Motor neuron (in vitro differentiated cells): ENCODE results near the gene PTGDR. TPM values are rescaled to one million over a fixed set of nuclear protein-coding genes. Genes with fewer than 3 reads are reported as not detected.

Experiments
- ATAC-seq, 8 experiments: fragments of 200-7000 bp; cut with Tn5 transposase; replicated peaks in 6 of 8; 2 replicates each; pipeline ENCODE4 v1.8.0; 2021; ENCODE audit warnings: mild to moderate bottlenecking in 8 of 8, moderate library complexity in 8 of 8
- H3K27ac ChIP-seq, 2 donors: fragments of 250-450 bp; sonication (Bioruptor Pico); 2 replicates each; pipeline ENCODE4 v1.9.0; 2021; ENCODE audit warnings: antibody characterized with exemption in 2 of 2, mild to moderate bottlenecking in 2 of 2, moderate library complexity in 1 of 2
- H3K4me1 ChIP-seq, 2 donors: fragments of 250-450 bp; sonication (Bioruptor Pico); replicated peaks in 1 of 2; 2 replicates each; pipeline ENCODE4 v1.6.1; 2021; ENCODE audit warnings: antibody characterized with exemption in 2 of 2, mild to moderate bottlenecking in 2 of 2, moderate library complexity in 1 of 2
- H3K4me3 ChIP-seq, 5 donors: fragments of 250-450 bp; sonication (Bioruptor Pico); 2 replicates each; pipeline ENCODE4 v1.9.0; 2021; ENCODE audit warnings: antibody characterized with exemption in 5 of 5, mild to moderate bottlenecking in 5 of 5, moderate library complexity in 4 of 5
- WGBS, 10 experiments: fragments of 450-650 bp; shearing (Covaris generic); methylation state at CpG; one replicate each; pipeline ENCODE4 v1.0.0; 2022; 5-methylcytosine and 5-hydroxymethylcytosine counted together
- in situ Hi-C, 9 experiments: fragments of 400-800 bp; cut with MboI; loops; one replicate each; pipeline ENCODE4 v1.15.0; 2021; ENCODE audit warnings: low sequenced_read_pairs in 9 of 9, low pct_unique_long_range_greater_than_20kb in 2 of 9; ENCODE audit not compliant: unreplicated experiment in 9 of 9
- total RNA-seq, 8 experiments: library from RNA; unstranded; fragments of 300-600 nt; gene quantifications; 2 replicates each; pipeline versions ENCODE4 v1.2.3 to v1.2.4, GENCODE V29; 2022

The PTGDR gene
- total RNA-seq, 8 experiments from 2014 or later = 0.04 to 0.21 TPM; not detected in 6

DNA sequence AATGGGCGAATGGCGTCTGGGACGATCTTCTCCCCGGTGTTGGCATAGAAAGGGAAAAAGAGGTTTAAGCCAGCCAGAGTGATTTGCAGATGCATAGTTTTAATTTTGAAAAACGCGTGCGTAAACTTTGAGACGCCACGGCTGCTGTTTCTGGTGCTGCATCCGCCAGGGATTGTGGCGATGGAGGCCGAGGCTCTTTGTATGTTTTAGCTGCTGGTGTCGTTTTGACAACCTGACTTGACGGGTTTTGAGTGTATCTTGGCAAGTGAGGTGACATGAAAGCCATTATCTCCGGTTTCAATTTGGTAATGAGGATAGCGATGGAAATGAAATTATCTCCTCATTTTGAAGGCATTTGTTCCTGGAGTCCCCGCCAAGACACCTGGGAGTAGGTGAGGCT is 1.6 kb downstream of the PTGDR start:
- no peak overlapping the region for H3K4me3 ChIP-seq
- in situ Hi-C loops = loop anchor here in 1 of 9 experiments (25.0 kb wide), 2 partner anchors 132 to 232 kb away; no protein-coding TSS in a partner anchor
- 20 to 100% (median 75%) methylated on average over 1 to 17 of the region's 17 CpGs; no CpG with 5 or more reads in 1 of the 10 experiments for WGBS, 10 experiments

DNA sequence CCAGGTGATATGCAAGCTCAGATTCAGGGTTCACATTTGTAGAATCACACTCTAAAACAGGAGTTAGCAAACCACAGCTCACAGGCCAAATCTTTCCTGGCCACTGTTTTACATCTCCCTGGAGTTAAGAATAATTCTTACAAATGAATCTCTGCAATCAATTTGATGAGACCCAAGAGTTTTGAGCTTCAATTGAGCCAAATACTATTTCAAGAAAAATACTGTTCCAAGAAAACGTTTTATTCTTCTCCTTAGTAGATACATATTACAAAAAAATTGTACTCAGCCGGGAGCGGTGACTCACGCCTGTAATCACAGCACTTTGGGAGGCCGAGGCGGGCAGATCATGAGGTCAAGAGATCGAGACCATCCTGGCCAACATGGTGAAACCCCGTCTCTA is 2.5 kb downstream of the PTGDR start:
- Histone ChIP-seq H3K4me1 (peaks cover 0 to 5% of the 10 kb centered on the region in 2 donors), H3K27ac (no peak overlapping the region), H3K4me3 (no peak overlapping the region)
- in situ Hi-C loops = loop anchor here in 1 of 9 experiments (25.0 kb wide), 2 partner anchors 133 to 233 kb away; no protein-coding TSS in a partner anchor
- ATAC-seq = no peak
- 0 to 81% (median 46%) methylated on average over 1 to 7 of the region's 8 CpGs; no CpG with 5 or more reads in 2 of the 10 experiments for WGBS, 10 experiments

More for the DNA sequence above, 1.6 kb downstream of the PTGDR start:
- H3K27ac ChIP-seq = no peak overlapping the region
- peaks cover 0 to 5% of the 10 kb centered on the region in 2 donors for H3K4me1 ChIP-seq
- no peak for ATAC-seq

DNA sequence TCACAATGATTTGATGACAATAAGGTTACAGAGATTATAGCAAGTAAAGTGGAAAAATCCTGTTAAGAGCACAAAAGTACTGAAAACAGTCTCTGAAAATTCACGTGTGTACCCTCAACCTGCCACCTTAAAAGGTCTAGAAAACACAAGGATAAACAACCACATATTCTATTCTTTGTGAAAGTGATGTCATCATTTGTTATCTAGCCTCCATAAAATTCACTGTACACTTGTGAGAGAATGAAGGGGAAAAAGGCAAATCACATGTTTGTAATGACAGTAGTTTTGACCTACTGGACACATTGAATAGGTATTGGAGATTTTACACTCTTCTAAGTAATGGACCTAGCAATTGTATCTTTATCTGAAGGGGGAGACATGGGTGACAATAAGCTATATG is 4.0 kb downstream of the PTGDR start:
- no peak overlapping the region for H3K4me3 ChIP-seq
- 22 to 100% (median 75%) methylated on average over 1 of the region's 1 CpG; no CpG with 5 or more reads in 1 of the 10 experiments for WGBS, 10 experiments
- in situ Hi-C loops = loop anchor here in 1 of 9 experiments (25.0 kb wide), 2 partner anchors 134 to 234 kb away; no protein-coding TSS in a partner anchor
- no peak for ATAC-seq
- H3K27ac ChIP-seq = no peak overlapping the region
- H3K4me1 ChIP-seq = peaks cover 0 to 5% of the 10 kb centered on the region in 2 donors

GRCh38 chr14:52272375-52272774 is 4.9 kb downstream of the PTGDR start:
- in situ Hi-C loops = loop anchor here in 1 of 9 experiments (25.0 kb wide), 2 partner anchors 135 to 235 kb away; no protein-coding TSS in a partner anchor
- Histone ChIP-seq H3K27ac (no peak overlapping the region), H3K4me3 (no peak overlapping the region), H3K4me1 (peaks cover 0 to 5% of the 10 kb centered on the region in 2 donors)
- WGBS, 10 experiments = 0 to 63% (median 18%) methylated on average over 1 to 2 of the region's 3 CpGs; no CpG with 5 or more reads in 2 of the 10 experiments
- peak in 3 of 8 experiments; percentile 39 to 68 (median 49) for ATAC-seq

DNA sequence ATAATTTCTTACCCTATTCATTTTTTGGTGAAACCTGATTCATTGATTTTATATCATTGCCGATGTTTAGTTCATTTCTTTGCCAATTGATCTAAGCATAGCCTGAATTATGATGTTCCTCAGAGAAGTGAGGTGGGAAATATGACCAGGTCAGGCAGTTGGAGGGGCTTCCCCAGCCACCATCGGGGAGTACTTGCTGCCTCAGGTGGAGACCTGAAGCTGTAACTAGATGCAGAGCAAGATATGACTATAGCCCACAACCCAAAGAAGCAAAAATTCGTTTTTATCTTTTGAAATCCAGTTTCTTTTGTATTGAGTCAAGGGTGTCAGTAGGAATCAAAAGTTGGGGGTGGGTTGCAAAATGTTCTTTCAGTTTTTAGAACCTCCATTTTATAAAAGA is 7.9 kb downstream of the PTGDR start:
- Histone ChIP-seq H3K4me3 (no peak overlapping the region), H3K27ac (no peak overlapping the region), H3K4me1 (no peaks in the 10 kb centered on the region)
- in situ Hi-C loops = loop anchor here in 1 of 9 experiments (25.0 kb wide), 1 partner anchor 187 kb away; no protein-coding TSS in a partner anchor
- 28 to 100% (median 61%) methylated on average over 1 to 3 of the region's 3 CpGs for WGBS, 10 experiments
- no peak for ATAC-seq

DNA sequence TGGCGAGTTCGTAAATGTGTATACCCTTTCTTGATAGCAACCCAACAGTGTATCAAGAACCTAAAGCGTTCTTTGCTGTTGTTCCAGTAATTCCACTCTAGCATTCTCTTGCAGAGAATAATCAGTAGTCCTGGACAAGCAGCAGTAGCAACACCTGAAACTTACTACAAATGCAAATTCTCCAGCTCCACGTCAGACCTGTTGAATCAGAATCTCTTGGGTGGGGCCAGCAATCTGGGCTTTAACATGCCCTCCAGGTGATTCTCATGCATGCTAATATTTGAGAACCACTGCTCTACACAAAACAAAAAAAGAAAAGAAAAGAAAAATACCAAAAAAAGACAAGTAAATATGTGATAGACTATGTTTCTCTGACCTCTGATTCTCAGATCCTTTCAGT is 10.1 kb downstream of the PTGDR start:
- H3K27ac ChIP-seq = no peak overlapping the region
- ATAC-seq = no peak
- in situ Hi-C loops = loop anchor here in 1 of 9 experiments (25.0 kb wide), 1 partner anchor 185 kb away; no protein-coding TSS in a partner anchor
- no peaks in the 10 kb centered on the region for H3K4me1 ChIP-seq
- WGBS, 10 experiments = 63 to 100% (median 86%) methylated on average over 1 to 4 of the region's 4 CpGs
- H3K4me3 ChIP-seq = no peak overlapping the region

- 0 to 73% (median 13%) methylated on average over 1 to 3 of the region's 3 CpGs; no CpG with 5 or more reads in 2 of the 10 experiments for WGBS, 10 experiments
- Histone ChIP-seq H3K4me3 (no peak overlapping the region), H3K4me1 (no peaks in the 10 kb centered on the region), H3K27ac (no peak overlapping the region)
- in situ Hi-C loops = loop anchor here in 1 of 9 experiments (25.0 kb wide), 1 partner anchor 183 kb away; no protein-coding TSS in a partner anchor
- ATAC-seq = peak in 2 of 8 experiments; percentile 83 to 93
Measured at GRCh38 chr14:52279408-52279807, 11.9 kb downstream of the PTGDR start.

DNA sequence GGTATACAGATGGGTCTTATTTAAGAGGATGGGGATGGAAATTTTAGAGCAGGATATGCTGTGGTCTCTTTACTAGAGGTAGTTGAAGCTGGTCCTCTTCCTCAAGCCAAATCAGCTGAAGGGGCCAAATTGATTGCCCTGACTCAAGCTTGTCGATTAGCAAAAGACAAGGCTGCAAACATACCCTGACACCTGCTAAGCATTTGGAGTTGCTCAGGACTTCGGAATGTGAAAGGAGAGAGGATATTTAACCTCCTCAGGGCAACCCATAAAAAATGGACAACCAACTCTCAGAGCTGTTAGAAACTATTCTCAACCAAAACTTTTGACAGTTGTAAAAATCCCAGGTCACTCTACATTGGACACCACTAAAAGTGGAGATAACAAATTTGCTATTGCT is 15.6 kb downstream of the PTGDR start:
- 18 to 92% (median 66%) methylated on average over 1 to 2 of the region's 2 CpGs; no CpG with 5 or more reads in 2 of the 10 experiments for WGBS, 10 experiments
- ATAC-seq = peak in 1 of 8 experiments; percentile 18
- Histone ChIP-seq H3K4me3 (no peak overlapping the region), H3K27ac (no peak overlapping the region), H3K4me1 (no peaks in the 10 kb centered on the region)
- in situ Hi-C loops = loop anchor here in 1 of 9 experiments (25.0 kb wide), 1 partner anchor 179 kb away; no protein-coding TSS in a partner anchor

DNA sequence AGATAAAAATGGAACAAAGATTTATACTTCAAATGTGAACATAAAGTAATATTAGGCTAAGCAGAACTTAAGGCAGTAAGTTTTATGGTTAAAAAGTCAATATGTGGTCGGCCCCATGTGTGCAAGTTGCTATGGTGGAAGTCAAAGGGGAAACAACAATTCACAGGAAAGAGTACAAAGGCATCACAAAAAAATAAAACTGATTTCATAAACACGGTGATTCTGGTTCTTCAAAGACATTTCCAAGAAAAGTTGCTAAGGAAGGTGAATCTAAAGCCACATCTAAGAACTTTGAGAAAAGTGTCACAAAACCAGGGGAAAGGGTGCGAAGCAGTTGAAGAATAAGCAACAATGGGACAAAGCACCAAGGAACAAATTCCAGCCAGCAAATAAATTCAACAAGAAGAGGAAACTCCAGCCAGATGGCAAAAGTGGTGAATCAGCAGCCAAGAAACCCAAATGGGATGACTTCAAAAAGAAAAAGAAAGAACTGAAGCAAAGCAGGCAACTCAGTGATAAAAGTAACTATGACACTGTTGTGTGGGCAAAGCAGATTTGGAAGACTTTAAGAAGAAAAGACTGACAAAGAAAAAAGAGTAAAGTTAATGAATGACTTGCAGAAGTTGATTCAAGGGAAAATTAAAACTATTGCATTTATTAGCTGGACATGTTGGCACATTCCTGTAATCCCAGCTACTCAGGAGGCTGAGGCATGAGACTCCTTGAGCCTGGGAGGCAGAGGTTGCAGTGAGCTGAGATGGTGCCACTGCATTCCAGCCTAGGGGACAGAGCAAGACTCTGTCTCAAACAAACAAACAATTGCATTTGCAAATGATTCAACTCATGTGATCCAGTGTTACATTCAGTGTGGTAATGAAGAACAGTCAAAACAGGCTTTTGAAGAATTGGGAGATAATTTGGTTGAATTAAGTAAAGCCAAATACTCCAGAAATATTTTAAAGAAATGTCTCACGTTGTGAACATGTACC is 19.5 kb downstream of the PTGDR start:
- Histone ChIP-seq H3K4me3 (no peak overlapping the region), H3K27ac (no peak overlapping the region), H3K4me1 (no peaks in the 10 kb centered on the region)
- ATAC-seq = peak in 3 of 8 experiments; percentile 78 to 92 (median 79)
- in situ Hi-C loops = loop anchor here in 1 of 9 experiments (25.0 kb wide), 1 partner anchor 175 kb away; no protein-coding TSS in a partner anchor
- WGBS, 10 experiments = 3 to 94% (median 73%) methylated on average over 1 to 4 of the region's 4 CpGs

- no peak overlapping the region for H3K4me3 ChIP-seq
- no peak overlapping the region for H3K27ac ChIP-seq
- no peak for ATAC-seq
- in situ Hi-C loops = loop anchor here in 3 of 9 experiments (10.0 to 25.0 kb wide), 2 partner anchors 166 to 178 kb away; no protein-coding TSS in a partner anchor
- no peaks in the 10 kb centered on the region for H3K4me1 ChIP-seq
- 50 to 100% (median 100%) methylated on average over 1 to 2 of the region's 2 CpGs; no CpG with 5 or more reads in 1 of the 10 experiments for WGBS, 10 experiments
Measured at GRCh38 chr14:52296378-52296777, 28.9 kb downstream of the PTGDR start.

DNA sequence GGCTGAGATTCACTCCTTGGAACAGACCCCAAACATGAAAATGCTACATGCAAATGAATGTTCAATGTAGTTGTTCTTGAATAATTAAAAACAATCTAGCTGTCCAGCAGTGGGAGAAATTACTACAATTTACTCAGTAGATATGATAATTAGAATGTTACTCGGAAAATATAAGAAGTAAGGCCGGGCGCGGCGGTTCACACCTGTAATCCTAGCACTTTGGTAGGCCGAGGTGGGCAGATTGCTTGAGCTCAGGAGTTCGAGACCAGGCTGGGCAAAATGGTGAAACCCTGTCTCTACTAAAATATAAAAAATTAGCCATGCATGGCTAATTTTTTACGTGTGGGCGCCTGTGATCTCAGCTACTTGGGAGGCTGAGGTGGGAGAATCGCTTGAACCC is 31.3 kb downstream of the PTGDR start:
- in situ Hi-C loops = loop anchor here in 3 of 9 experiments (10.0 to 25.0 kb wide), 2 partner anchors 164 to 176 kb away; no protein-coding TSS in a partner anchor
- no peak for ATAC-seq

DNA sequence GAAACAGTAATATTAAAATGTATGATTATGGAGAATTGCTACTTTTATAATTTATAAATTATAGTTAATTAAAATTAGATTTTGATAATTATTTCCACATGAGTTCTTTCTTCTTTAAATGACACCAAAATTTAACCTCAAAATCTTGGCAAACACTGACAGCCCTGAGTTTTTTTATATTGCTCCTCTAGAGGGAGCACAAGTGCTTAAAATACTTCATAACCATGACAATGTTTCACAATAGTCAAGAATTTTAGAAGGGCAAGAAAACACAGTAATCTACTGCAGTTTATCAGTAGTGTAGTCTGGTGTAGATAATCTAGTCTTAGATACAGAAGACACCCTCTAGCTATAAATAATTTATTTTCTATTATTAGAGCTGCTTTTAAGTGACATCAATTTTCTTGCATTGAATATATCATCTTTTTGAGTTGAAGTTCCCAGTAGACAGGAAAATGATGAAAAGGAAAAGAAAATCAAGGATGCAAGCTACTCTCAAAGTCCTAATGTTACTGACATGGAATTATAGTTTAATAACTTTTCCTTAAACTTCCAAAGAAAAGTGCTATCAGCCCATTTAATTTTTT is 32.3 kb downstream of the PTGDR start:
- in situ Hi-C loops = loop anchor here in 3 of 9 experiments (10.0 to 25.0 kb wide), 3 partner anchors 163 to 388 kb away; partner anchors contain the start of gene ERO1A (in 1 of the 3)
- peak in 4 of 8 experiments; percentile 38 to 70 (median 48) for ATAC-seq
- H3K27ac ChIP-seq = no peak overlapping the region
- no peak overlapping the region for H3K4me3 ChIP-seq
- no peaks in the 10 kb centered on the region for H3K4me1 ChIP-seq

More for the DNA sequence above, 31.3 kb downstream of the PTGDR start:
- 48 to 100% (median 88%) methylated on average over 1 to 9 of the region's 10 CpGs; no CpG with 5 or more reads in 2 of the 10 experiments for WGBS, 10 experiments
- no peak overlapping the region for H3K27ac ChIP-seq
- no peak overlapping the region for H3K4me3 ChIP-seq
- no peaks in the 10 kb centered on the region for H3K4me1 ChIP-seq
